ENCODE measurements around the gene VAT1L. TPM values are rescaled to one million over a fixed set of nuclear protein-coding genes. Genes with fewer than 3 reads are reported as not detected.

Gene VAT1L
- total RNA-seq, 1 donor from 2014 or later: not detected

DNA sequence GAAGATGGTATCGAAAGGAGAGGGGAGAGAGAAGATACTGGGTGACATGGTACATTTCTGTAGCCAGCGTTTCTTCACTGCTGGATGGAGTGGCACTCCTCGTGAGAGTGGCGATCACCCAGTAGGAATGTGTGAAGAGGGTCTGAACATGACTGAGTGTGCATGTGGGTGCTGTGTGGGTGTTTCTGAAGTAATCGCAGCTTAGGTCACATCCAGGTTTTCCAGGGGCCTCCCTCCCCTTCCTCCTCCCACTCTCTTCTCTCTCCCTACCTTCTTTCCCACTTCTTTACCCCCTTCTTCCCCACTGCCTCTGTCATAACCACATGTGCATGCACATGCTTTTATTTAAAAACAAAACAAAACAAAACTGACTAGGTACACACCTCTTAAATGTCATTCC, 235.8 kb downstream of the VAT1L start:
- peaks cover 4% of the 10 kb centered on the region for H3K9me3 Mint-ChIP-seq (ENCODE audit: low read depth)
- no peak overlapping the region for H3K4me3 Mint-ChIP-seq (ENCODE audit: unreplicated experiment)
- TF ChIP-seq CTCF (IDR thresholded peaks at IDR 0.05): no peak
- no peak for DNase-seq (ENCODE audit: low spot score)
- no peaks in the 10 kb centered on the region for H3K36me3 Mint-ChIP-seq (ENCODE audit: low read depth)
- no peak overlapping the region for H3K27ac Mint-ChIP-seq (ENCODE audit: unreplicated experiment)
- H3K27me3 Mint-ChIP-seq (ENCODE audit: low read depth): no peaks in the 10 kb centered on the region
- H3K4me1 Mint-ChIP-seq (ENCODE audit: low read depth): no peaks in the 10 kb centered on the region

GRCh38 chr16:78025631-78026030, 237.3 kb downstream of the VAT1L start:
- no peak for TF ChIP-seq CTCF (IDR thresholded peaks at IDR 0.05)
- Mint-ChIP-seq H3K36me3 (ENCODE audit: low read depth) (no peaks in the 10 kb centered on the region), H3K4me1 (ENCODE audit: low read depth) (no peaks in the 10 kb centered on the region), H3K9me3 (ENCODE audit: low read depth) (peaks cover 2% of the 10 kb centered on the region), H3K27ac (ENCODE audit: unreplicated experiment) (no peak overlapping the region), H3K27me3 (ENCODE audit: low read depth) (no peaks in the 10 kb centered on the region), H3K4me3 (ENCODE audit: unreplicated experiment) (no peak overlapping the region)
- no peak for DNase-seq (ENCODE audit: low spot score)

DNA sequence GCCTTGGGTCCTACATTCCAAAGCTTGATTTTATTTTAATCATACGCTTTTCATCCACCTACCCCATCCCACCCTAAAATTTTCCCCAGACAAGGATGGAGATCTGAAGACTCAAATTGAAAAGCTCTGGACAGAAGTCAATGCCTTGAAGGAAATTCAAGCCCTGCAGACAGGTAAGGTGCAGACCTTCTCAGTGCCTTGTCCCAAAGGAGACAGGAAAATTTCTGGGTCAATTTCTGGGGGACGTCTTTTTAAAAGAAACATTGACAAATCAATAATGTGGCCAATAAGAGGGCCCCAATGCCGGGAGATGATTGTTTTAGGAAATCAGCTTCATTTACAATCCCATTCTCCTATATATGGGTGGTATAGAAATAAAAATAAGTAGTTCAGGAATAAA, 239.7 kb downstream of the VAT1L start:
- Mint-ChIP-seq H3K4me1 (ENCODE audit: low read depth) (no peaks in the 10 kb centered on the region), H3K36me3 (ENCODE audit: low read depth) (no peaks in the 10 kb centered on the region), H3K27me3 (ENCODE audit: low read depth) (no peaks in the 10 kb centered on the region), H3K27ac (ENCODE audit: unreplicated experiment) (no peak overlapping the region), H3K4me3 (ENCODE audit: unreplicated experiment) (no peak overlapping the region), H3K9me3 (ENCODE audit: low read depth) (peaks cover 2% of the 10 kb centered on the region)
- no peak for DNase-seq (ENCODE audit: low spot score)
- no peak for TF ChIP-seq CTCF (IDR thresholded peaks at IDR 0.05)

Other genes starting within 250 kb of the VAT1L start
- 1.4 to 2.1 TPM (median 1.6 TPM) in 3 replicates for gene NUDT7, start 66.0 kb upstream of the VAT1L start, total RNA-seq
- not detected in 3 replicates for gene CLEC3A, start 234.0 kb downstream of the VAT1L start, total RNA-seq

Data from chondrocyte (in vitro differentiated cells).